Activated T-helper 1 cell treated with anti-CD3 and anti-CD28 coated beads, Interleukin-2, amount 50 U/mL, for 16 hours (primary cell): ENCODE data around the gene CADPS2.

Experiments used
- DNase-seq, 2 donors: peaks; one replicate each; pipeline ENCODE4 v3.0.0-alpha.2; 2020; ENCODE audit warnings: low read depth in 1 of 2, low spot score in 1 of 2

Gene CADPS2

GRCh38 chr7:122457969-122458368 lies 428.3 kb downstream of the CADPS2 start:
- no peak for DNase-seq

GRCh38 chr7:122457325-122457724 lies 428.9 kb downstream of the CADPS2 start:
- DNase-seq, result no peak

GRCh38 chr7:122454776-122455507 lies 431.3 kb downstream of the CADPS2 start:
- DNase-seq, result no peak

GRCh38 chr7:122453432-122453831 lies 432.8 kb downstream of the CADPS2 start:
- no peak for DNase-seq

GRCh38 chr7:122448893-122449589 lies 437.2 kb downstream of the CADPS2 start:
- no peak for DNase-seq

- no peak for DNase-seq
These were observed 443.3 kb downstream of the CADPS2 start for GRCh38 chr7:122442929-122443328.

- DNase-seq, result no peak
These were observed 447.8 kb downstream of the CADPS2 start for GRCh38 chr7:122438492-122438891.

GRCh38 chr7:122438006-122438405 lies 448.3 kb downstream of the CADPS2 start:
- DNase-seq, result no peak

- no peak for DNase-seq
These were observed 452.5 kb downstream of the CADPS2 start for GRCh38 chr7:122433765-122434164.

GRCh38 chr7:122430710-122431109 lies 455.6 kb downstream of the CADPS2 start:
- DNase-seq, result no peak

- DNase-seq, result no peak
These were observed 456.3 kb downstream of the CADPS2 start for GRCh38 chr7:122429926-122430325.

GRCh38 chr7:122425731-122426130 lies 460.5 kb downstream of the CADPS2 start:
- no peak for DNase-seq

GRCh38 chr7:122423591-122423990 lies 462.7 kb downstream of the CADPS2 start:
- DNase-seq, result no peak

GRCh38 chr7:122416336-122416735 lies 469.9 kb downstream of the CADPS2 start:
- no peak for DNase-seq

- DNase-seq, result no peak
These were observed 470.8 kb downstream of the CADPS2 start for GRCh38 chr7:122415510-122415909.

- no peak for DNase-seq
These were observed 472.9 kb downstream of the CADPS2 start for GRCh38 chr7:122413339-122413738.

- no peak for DNase-seq
These were observed 473.4 kb downstream of the CADPS2 start for GRCh38 chr7:122412883-122413282.

GRCh38 chr7:122412441-122412840 lies 473.8 kb downstream of the CADPS2 start:
- no peak for DNase-seq

- DNase-seq, result no peak
These were observed 479.1 kb downstream of the CADPS2 start for GRCh38 chr7:122407195-122407594.

GRCh38 chr7:122403113-122403512 lies 483.1 kb downstream of the CADPS2 start:
- DNase-seq, result no peak

GRCh38 chr7:122402235-122402634 lies 484.0 kb downstream of the CADPS2 start:
- DNase-seq, result no peak

- no peak for DNase-seq
These were observed 488.9 kb downstream of the CADPS2 start for GRCh38 chr7:122397381-122397780.

GRCh38 chr7:122394512-122394911 lies 491.7 kb downstream of the CADPS2 start:
- DNase-seq, result no peak
